HepG2 (cell line): ENCODE data around the gene HLA-DPB1. TPM values are rescaled to one million over a fixed set of nuclear protein-coding genes. Genes with fewer than 3 reads are reported as not detected.

Experiments used
- ATAC-seq: fragments of 200-7000 bp; cut with Tn5 transposase; 3 replicates; pipeline ENCODE4 v1.9.1; 2020; ENCODE audit warnings: mild to moderate bottlenecking, moderate library complexity
- BruUV-seq: library from RNA; stranded (reverse); fragments of 400-500 nt; replicated peaks from 2 replicates; lab custom pipeline; 2021; lab: Mats Ljungman, UMichigan
- CTCF ChIA-PET: fragments of 300-600 bp; formaldehyde crosslinking; extraction: SDS; loops from one replicate; lab custom pipeline; 2021; ENCODE audit warnings: low total read pairs, inconsistent platforms, low intra/inter-chr PET ratio; lab: Yijun Ruan, JAX
- POLR2A ChIA-PET: fragments of 350-600 bp; sonication (Branson Sonifier 250); formaldehyde crosslinking; loops from one replicate; lab custom pipeline; 2020; ENCODE audit warnings: antibody characterized with exemption, inconsistent platforms; lab: Yijun Ruan, JAX
- DNase-seq: peaks from one replicate; pipeline ENCODE4 v3.0.0-alpha.2; 2015; ENCODE audit warnings: low spot score
- FAIRE-seq: peaks from 3 replicates; lab custom pipeline; 2011; peaks lifted over from hg19 to GRCh38; lab: Jason Lieb, UNC
- H2AFZ ChIP-seq: one replicate; pipeline ENCODE4 v1.6.1; 2011; ENCODE audit warnings: low read length, inconsistent platforms
- H3K27ac ChIP-seq: fragments of 300-600 bp; 3 replicates; pipeline ENCODE4 v1.8.0; 2011; ENCODE audit warnings: mixed run types, mild to moderate bottlenecking, mixed read lengths, low read length, inconsistent platforms; ENCODE audit not compliant: insufficient read depth; ENCODE audit errors: extremely low read length
- H3K27me3 ChIP-seq, 2 experiments: fragments of 200-600 bp in 1 of 2; 2 replicates in 1 of 2; 3 replicates in 1 of 2; pipeline versions ENCODE4 v1.6.0 to v1.8.0; 2011; ENCODE audit warnings: low read length in 2 of 2, mild to moderate bottlenecking in 2 of 2, moderate library complexity in 2 of 2, inconsistent platforms in 1 of 2; ENCODE audit not compliant: insufficient read depth in 2 of 2, control insufficient read depth in 1 of 2
- H3K36me3 ChIP-seq, 2 experiments: fragments of 200-600 bp in 1 of 2; replicated peaks in 1 of 2; 2 replicates in 1 of 2; 3 replicates in 1 of 2; pipeline versions ENCODE4 v1.5.1 to v1.8.0; 2011; ENCODE audit warnings: low read length in 2 of 2, inconsistent platforms in 1 of 2; ENCODE audit not compliant: insufficient read depth in 2 of 2, control insufficient read depth in 1 of 2
- H3K4me1 ChIP-seq: 2 replicates; pipeline ENCODE4 v1.5.1; 2012; ENCODE audit warnings: low read length, inconsistent platforms; ENCODE audit not compliant: insufficient read depth
- H3K4me2 ChIP-seq: 2 replicates; pipeline ENCODE4 v1.6.0; 2011; ENCODE audit warnings: low read depth, low read length, inconsistent platforms
- H3K4me3 ChIP-seq, 3 experiments: fragments of 200-600 bp in 1 of 3; sonication (generic), shearing (Covaris generic) in 1 of 3; replicated peaks in 1 of 3; 2 replicates each; pipeline ENCODE4 v1.5.1; 2011 to 2016; ENCODE audit warnings: low read length in 3 of 3, inconsistent platforms in 2 of 3, low read depth in 2 of 3, mild to moderate bottlenecking in 2 of 3, control low read depth in 1 of 3, mixed read lengths in 1 of 3; ENCODE audit not compliant: insufficient read depth in 1 of 3
- H3K79me2 ChIP-seq: one replicate; pipeline ENCODE4 v1.6.1; 2011; ENCODE audit warnings: low read length, inconsistent platforms; ENCODE audit not compliant: insufficient read depth
- H3K9ac ChIP-seq: 2 replicates; pipeline ENCODE4 v1.6.0; 2011; ENCODE audit warnings: mild to moderate bottlenecking, low read depth, low read length, inconsistent platforms; ENCODE audit not compliant: insufficient read depth
- H3K9me3 ChIP-seq: 2 replicates; pipeline ENCODE4 v1.5.1; 2012; ENCODE audit warnings: mild to moderate bottlenecking, low read length
- H4K20me1 ChIP-seq: 2 replicates; pipeline ENCODE4 v1.6.0; 2011; ENCODE audit warnings: inconsistent platforms, mild to moderate bottlenecking, low read length, moderate library complexity; ENCODE audit not compliant: insufficient read depth
- KLF11 ChIP-seq: IDR thresholded peaks from 2 replicates; pipeline ENCODE4 v1.6.1; 2016; ENCODE audit warnings: missing compliant biosample characterization
- NR2F2 ChIP-seq: IDR thresholded peaks from 2 replicates; pipeline ENCODE4 v1.6.1; 2012; ENCODE audit warnings: low read depth, inconsistent platforms, borderline replicate concordance
- ZNF263 ChIP-seq: sonication (generic); formaldehyde crosslinking; IDR thresholded peaks from 2 replicates; pipeline ENCODE4 v1.4.0; 2020; ENCODE audit warnings: missing genetic modification reagents
- ZNF34 ChIP-seq: sonication (generic); formaldehyde crosslinking; IDR thresholded peaks from 2 replicates; pipeline ENCODE4 v1.4.0; 2020; ENCODE audit warnings: mild to moderate bottlenecking, missing genetic modification reagents, borderline replicate concordance
- ZNF451 ChIP-seq: sonication (generic); formaldehyde crosslinking; IDR thresholded peaks from 2 replicates; pipeline ENCODE4 v1.5.0; 2020; ENCODE audit warnings: mild to moderate bottlenecking, missing genetic modification reagents
- ZNF562 ChIP-seq: sonication (generic); formaldehyde crosslinking; IDR thresholded peaks from 2 replicates; pipeline ENCODE4 v1.8.0; 2022; ENCODE audit warnings: missing genetic modification reagents, borderline replicate concordance
- ZNF687 ChIP-seq: sonication (generic); formaldehyde crosslinking; IDR thresholded peaks from 2 replicates; pipeline ENCODE4 v1.5.1; 2020; ENCODE audit warnings: mild to moderate bottlenecking, missing genetic modification reagents, moderate library complexity
- WGBS: methylation state at CpG from one replicate; pipeline ENCODE4 v1.1.6; 2017; ENCODE audit warnings: low lambda C conversion rate; 5-methylcytosine and 5-hydroxymethylcytosine counted together
- in situ Hi-C: cut with HindIII; loops from 2 replicates; pipeline ENCODE4 v1.10.0; 2017; ENCODE audit warnings: low pct_unique_long_range_greater_than_20kb; ENCODE audit not compliant: extremely low pct_ligation_motif_present
- intact Hi-C: fragments of 100-400 bp; cut with micrococcal nuclease; formaldehyde crosslinking; loops from one replicate; pipeline ENCODE4 v1.10.0; 2022; ENCODE audit not compliant: unreplicated experiment
- polyA plus RNA-seq, 8 experiments: library from polyadenylated mRNA; depleted of rRNA in 3 of 8; stranded (reverse) in 7 of 8; unstranded in 1 of 8; fragments of >200 nt; fragmentation: Illumina TruSeq in 4 of 8; extraction: Trizol in 4 of 8; gene quantifications; 2 replicates each; pipeline versions ENCODE4 v1.2.1 to v1.2.3, GENCODE V29; 2011 to 2016; ENCODE audit warnings: low read depth in 4 of 8, missing spikeins in 1 of 8, mixed read lengths in 1 of 8; ENCODE audit not compliant: insufficient read depth in 1 of 8
- total RNA-seq, 5 experiments: library from RNA; depleted of rRNA; stranded (reverse); fragments of >200 nt; fragmentation: Illumina TruSeq; extraction: Trizol; gene quantifications; 2 replicates each; pipeline ENCODE4 v1.2.3, GENCODE V29; 2016; ENCODE audit warnings: low read depth in 1 of 5
- TF ChIP-seq, protein P1 (sequence below): IDR thresholded peaks from 2 replicates; pipeline ENCODE4 v1.6.1; 2016

HLA-DPB1 gene
- total and polyA plus RNA-seq, 2 of the 13 experiments (the other 11 are each of a cell fraction or from before 2014, with no cell fraction given), result not detected

DNA sequence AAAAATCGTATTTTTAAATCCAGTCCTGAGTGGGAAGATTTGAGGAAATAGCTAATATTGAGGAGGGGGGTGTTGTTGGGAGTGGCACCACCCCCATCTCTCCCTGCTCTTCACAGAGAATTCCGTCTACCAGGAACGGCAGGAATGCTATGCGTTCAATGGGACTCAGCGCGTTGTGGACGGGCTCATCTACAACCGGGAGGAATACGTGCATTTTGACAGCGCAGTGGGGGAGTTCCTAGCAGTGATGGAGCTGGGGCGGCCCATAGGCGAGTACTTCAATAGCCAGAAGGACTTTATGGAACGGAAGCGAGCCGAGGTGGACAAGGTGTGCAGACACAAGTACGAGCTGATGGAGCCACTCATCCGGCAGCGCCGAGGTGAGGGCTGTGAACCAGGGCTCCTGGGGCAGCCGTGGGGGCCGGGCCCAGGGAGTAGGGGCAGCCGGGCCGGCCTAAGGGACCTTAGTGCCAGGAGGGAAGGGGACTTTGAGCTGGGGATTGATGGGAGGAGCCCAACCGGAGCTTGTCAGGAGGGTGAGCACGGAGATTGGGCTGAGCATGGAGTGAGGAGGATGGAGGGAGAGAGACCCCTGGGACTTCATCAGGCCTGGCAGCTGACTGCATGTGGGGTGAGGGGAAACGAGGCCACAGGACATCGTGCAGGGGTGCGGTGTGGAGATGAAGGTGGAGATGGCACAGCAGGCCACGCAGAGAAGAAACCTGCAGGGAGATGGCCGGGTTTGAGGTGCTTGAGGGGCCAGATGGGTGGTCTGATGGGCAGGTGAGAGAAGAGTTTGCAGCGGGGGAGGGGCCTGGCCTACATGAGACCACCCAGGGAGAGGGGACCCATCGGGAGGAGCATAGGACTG, 41.3 kb downstream of the HLA-DPB1 start:
- ATAC-seq, result peak; percentile 48
- in situ Hi-C loops, result loop anchor here (5.0 kb wide), 1 partner anchor 130 kb away; no protein-coding TSS in a partner anchor
- POLR2A ChIA-PET, result no interaction called here

DNA sequence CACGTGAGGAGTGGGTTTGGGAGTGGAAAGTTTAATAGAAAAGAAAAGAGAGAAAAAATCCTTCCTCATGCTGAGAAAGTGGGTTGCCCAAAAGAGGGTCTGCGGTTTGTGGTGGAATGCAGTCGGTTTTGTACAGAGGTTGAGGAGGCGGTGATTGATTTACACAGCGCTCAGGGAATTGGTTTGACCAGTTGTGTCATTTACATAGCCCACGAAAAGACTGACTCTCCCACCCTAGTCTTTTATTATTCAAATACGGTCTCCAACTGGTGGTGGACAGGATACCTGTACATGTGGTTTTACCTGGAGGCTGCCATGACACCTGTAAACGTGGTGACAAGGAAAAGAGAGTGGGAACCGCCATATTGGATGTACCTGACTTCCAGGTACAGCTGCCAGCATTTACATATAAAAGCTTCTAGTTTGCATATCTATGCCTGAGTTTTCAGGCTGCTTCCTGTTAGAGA, 42.1 kb downstream of the HLA-DPB1 start:
- in situ Hi-C loops (loop anchor here (5.0 kb wide), 1 partner anchor 129 kb away; no protein-coding TSS in a partner anchor), intact Hi-C loops (loop anchor here (1.0 kb wide), 3 partner anchors 30 to 131 kb away; no protein-coding TSS in a partner anchor)
- no TSS peak for BruUV-seq
- ChIA-PET POLR2A (no interaction called here), CTCF (interaction anchor here (1.7 to 2.8 kb wide), 3 partner anchors 30 to 130 kb away, joined by 12 to 19 read pairs (median 19); no protein-coding TSS in a partner anchor)
- 64% methylated on average over 9 of the region's 9 CpGs for WGBS
- no peak overlapping the region for H2AFZ ChIP-seq
- H3K9me3 ChIP-seq, result no peaks in the 10 kb centered on the region
- H3K4me2 ChIP-seq, result no peak overlapping the region
- peaks cover 2 to 33% of the 10 kb centered on the region in 2 experiments; a peak in 4 of 5 replicates for H3K27me3 ChIP-seq
- H4K20me1 ChIP-seq, result no peaks in the 10 kb centered on the region
- DNase-seq (no peak), ATAC-seq (no peak), FAIRE-seq (no peak)
- H3K36me3 ChIP-seq, result no peaks in the 10 kb centered on the region
- H3K79me2 ChIP-seq, result no peaks in the 10 kb centered on the region
- H3K4me1 ChIP-seq, result peaks cover 24% of the 10 kb centered on the region
- H3K9ac ChIP-seq, result no peak overlapping the region
- H3K4me3 ChIP-seq, result no peak overlapping the region
- no peak overlapping the region for H3K27ac ChIP-seq
- TF ChIP-seq ZNF562 (CRISPR knock-in tag), result no peak
- no peak for TF ChIP-seq NR2F2
- TF ChIP-seq, protein P1, sequence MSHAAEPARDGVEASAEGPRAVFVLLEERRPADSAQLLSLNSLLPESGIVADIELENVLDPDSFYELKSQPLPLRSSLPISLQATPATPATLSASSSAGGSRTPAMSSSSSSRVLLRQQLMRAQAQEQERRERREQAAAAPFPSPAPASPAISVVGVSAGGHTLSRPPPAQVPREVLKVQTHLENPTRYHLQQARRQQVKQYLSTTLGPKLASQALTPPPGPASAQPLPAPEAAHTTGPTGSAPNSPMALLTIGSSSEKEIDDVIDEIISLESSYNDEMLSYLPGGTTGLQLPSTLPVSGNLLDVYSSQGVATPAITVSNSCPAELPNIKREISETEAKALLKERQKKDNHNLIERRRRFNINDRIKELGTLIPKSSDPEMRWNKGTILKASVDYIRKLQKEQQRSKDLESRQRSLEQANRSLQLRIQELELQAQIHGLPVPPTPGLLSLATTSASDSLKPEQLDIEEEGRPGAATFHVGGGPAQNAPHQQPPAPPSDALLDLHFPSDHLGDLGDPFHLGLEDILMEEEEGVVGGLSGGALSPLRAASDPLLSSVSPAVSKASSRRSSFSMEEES (CRISPR knock-in tag), result no peak
- no peak for TF ChIP-seq KLF11
- TF ChIP-seq ZNF687 (CRISPR knock-in tag), result no peak

More for the DNA sequence above, 41.3 kb downstream of the HLA-DPB1 start:
- no peak for FAIRE-seq
- no peak overlapping the region for H3K4me2 ChIP-seq
- no peak overlapping the region for H3K27ac ChIP-seq
- no peaks in the 10 kb centered on the region for H4K20me1 ChIP-seq
- peaks cover 2 to 36% of the 10 kb centered on the region in 2 experiments; a peak in 4 of 5 replicates for H3K27me3 ChIP-seq
- no peak overlapping the region for H2AFZ ChIP-seq
- no peak overlapping the region for H3K9ac ChIP-seq
- H3K36me3 ChIP-seq, result no peaks in the 10 kb centered on the region
- H3K4me1 ChIP-seq, result peaks cover 16% of the 10 kb centered on the region
- H3K79me2 ChIP-seq, result no peaks in the 10 kb centered on the region
- no TSS peak for BruUV-seq
- CTCF ChIA-PET, result no interaction called here
- TF ChIP-seq ZNF451 (CRISPR knock-in tag) (no peak), ZNF263 (CRISPR knock-in tag) (peak; percentile 74), ZNF34 (CRISPR knock-in tag) (no peak)
- intact Hi-C loops, result no loop called here
- DNase-seq, result no peak
- 3% methylated on average over 32 of the region's 32 CpGs for WGBS
- H3K4me3 ChIP-seq, result no peak overlapping the region; a peak in 1 of 6 replicates
- no peaks in the 10 kb centered on the region for H3K9me3 ChIP-seq
